NT2/D1 (cell line): ENCODE data around the gene CRACR2A.

Experiments
- DNase-seq: peaks from one replicate; pipeline ENCODE4 v3.0.0-alpha.2; 2011; ENCODE audit warnings: low read depth, low spot score
- H3K27me3 ChIP-seq: 2 replicates; pipeline ENCODE4 v1.6.0; 2011; ENCODE audit warnings: mild to moderate bottlenecking; ENCODE audit not compliant: insufficient read length, insufficient read depth
- H3K36me3 ChIP-seq: 2 replicates; pipeline ENCODE4 v1.6.1; 2011; ENCODE audit warnings: mild to moderate bottlenecking, low read length, mixed read lengths; ENCODE audit not compliant: insufficient read depth, insufficient read length
- H3K4me1 ChIP-seq: 2 replicates; pipeline ENCODE4 v1.5.1; 2011; ENCODE audit not compliant: insufficient read depth, insufficient read length
- H3K4me3 ChIP-seq: 2 replicates; pipeline ENCODE4 v1.5.1; 2011; ENCODE audit warnings: low read depth; ENCODE audit not compliant: insufficient read length
- H3K9ac ChIP-seq: 2 replicates; pipeline ENCODE4 v1.6.0; 2011; ENCODE audit warnings: low read depth; ENCODE audit not compliant: insufficient read length
- H3K9me3 ChIP-seq: 2 replicates; pipeline ENCODE4 v1.5.1; 2011; ENCODE audit warnings: mild to moderate bottlenecking, low read length; ENCODE audit not compliant: insufficient read depth
- SUZ12 ChIP-seq: IDR thresholded peaks from 2 replicates; pipeline ENCODE4 v1.6.1; 2011; ENCODE audit not compliant: insufficient read length, insufficient read depth; ENCODE audit errors: extremely low read depth
- YY1 ChIP-seq: IDR thresholded peaks from 2 replicates; pipeline ENCODE4 v1.6.1; 2011; ENCODE audit not compliant: insufficient read length, insufficient read depth
- ZNF274 ChIP-seq: IDR thresholded peaks from 2 replicates; pipeline ENCODE4 v1.6.1; 2011; ENCODE audit warnings: mild to moderate bottlenecking, low read depth, low read length

CRACR2A gene

DNA sequence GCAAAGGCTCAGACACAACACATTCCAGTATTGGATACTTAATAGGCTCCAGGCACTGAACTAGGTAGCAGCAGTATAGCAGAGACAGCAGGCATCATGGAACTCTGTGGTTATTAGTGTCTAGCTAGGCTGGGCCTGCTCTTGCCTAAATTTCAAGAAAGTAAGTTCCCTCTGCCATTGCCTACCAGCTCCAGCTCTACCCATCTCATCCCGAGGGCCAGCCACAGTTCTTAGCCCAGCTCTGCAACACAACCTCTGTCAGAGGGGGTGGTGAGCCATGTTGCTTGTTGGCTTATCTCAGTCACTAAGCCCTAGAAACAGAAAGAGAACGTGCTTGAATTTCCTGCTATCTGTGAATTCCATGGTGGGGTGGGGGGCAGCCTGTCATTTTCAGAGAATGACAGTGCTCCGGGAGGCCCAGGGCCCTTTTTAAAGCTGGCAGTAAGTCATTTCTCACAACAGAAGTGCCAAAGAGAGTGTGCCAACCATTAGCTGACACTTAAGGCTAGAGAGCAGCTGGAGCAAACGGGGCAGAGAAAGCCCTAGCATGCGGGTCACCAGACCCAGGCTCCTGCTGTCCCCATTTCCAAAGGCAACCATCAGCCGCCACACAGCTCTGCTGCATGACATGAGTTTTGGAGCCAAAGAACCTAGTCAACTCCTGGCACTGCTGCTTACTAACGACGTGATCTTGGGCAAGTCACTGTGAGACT, 156.1 kb downstream of the CRACR2A start:
- no peak overlapping the region for H3K4me3 ChIP-seq
- no peaks in the 10 kb centered on the region for H3K36me3 ChIP-seq
- peaks cover 26% of the 10 kb centered on the region for H3K4me1 ChIP-seq
- H3K27me3 ChIP-seq: no peaks in the 10 kb centered on the region
- no peak overlapping the region for H3K9ac ChIP-seq
- no peaks in the 10 kb centered on the region for H3K9me3 ChIP-seq
- DNase-seq: no peak
- TF ChIP-seq SUZ12 (no peak), YY1 (no peak), ZNF274 (no peak)

DNA sequence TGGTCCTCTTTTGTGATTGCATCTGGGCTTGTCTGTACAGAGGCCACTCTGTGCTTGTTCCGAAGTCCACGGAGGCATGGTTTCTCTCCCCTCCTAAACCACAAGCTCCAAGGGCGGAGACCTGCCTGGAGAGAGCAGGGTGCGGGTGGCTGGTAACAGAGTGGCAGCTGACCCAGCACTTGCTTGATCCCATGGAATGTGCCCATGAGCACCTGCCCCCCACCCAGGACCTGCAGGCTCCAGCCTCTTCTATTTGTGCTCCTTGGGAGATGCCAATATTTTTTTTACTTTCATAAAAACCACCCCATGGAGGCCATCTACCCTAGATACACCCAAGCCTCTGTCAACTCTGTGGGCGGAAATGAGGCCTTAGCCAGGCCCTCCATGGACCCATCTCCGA, 157.2 kb downstream of the CRACR2A start:
- no peaks in the 10 kb centered on the region for H3K36me3 ChIP-seq
- no peak overlapping the region for H3K4me3 ChIP-seq
- H3K9me3 ChIP-seq: no peaks in the 10 kb centered on the region
- no peak for DNase-seq
- H3K27me3 ChIP-seq: no peaks in the 10 kb centered on the region
- peaks cover 19% of the 10 kb centered on the region for H3K4me1 ChIP-seq
- TF ChIP-seq SUZ12: no peak
- H3K9ac ChIP-seq: no peak overlapping the region

DNA sequence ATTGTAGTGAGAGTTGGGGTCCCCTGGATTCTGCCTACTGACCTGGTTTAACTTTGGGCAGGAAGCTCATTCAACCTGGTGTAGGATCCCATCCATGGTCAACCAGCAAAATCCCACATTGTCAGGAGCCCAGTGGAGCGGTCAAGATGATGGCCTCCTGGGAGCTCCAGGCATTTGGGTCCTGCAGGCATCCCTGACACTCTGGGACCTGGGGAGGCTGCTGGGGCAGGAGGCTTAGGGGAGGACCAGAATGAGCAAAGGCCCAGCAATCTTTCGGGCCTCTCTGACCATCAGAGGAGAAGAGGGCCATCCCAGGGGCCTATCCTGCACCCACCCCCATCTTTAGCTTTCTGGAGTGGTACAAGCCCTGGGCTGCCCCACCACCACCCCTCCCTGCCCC, 157.9 kb downstream of the CRACR2A start:
- TF ChIP-seq ZNF274 (no peak), SUZ12 (no peak), YY1 (no peak)
- Histone ChIP-seq H3K4me3 (no peak overlapping the region), H3K9ac (no peak overlapping the region), H3K27me3 (no peaks in the 10 kb centered on the region), H3K36me3 (no peaks in the 10 kb centered on the region), H3K9me3 (no peaks in the 10 kb centered on the region), H3K4me1 (peaks cover 14% of the 10 kb centered on the region)
- no peak for DNase-seq

DNA sequence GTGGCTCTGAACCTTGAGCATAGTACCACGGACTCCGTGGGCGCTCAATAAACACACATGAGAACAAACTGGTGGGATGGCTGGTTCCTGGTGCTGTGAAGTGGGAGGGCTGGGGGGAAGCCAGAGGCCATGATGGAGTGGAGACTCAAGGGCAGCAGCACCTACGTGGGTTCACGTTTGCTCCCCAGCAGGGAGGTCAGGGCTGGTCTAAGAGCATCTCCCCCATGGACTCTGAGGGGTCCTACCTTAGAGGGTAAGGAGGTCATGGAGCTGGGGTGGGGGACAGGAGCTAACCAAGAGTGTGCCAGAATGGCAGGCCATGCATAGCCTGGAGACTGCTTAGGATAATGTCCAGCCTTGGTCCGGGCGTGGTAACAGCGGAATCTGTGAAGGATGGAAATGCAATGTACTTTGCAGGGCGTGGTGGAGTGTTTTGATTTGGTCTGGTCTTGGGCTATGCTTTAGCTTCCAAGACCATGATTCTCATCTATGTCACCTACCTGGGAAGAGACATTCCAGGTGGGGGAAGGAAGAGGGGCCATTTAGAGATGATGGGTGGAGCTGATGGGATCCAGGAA, 158.9 kb downstream of the CRACR2A start:
- no peaks in the 10 kb centered on the region for H3K9me3 ChIP-seq
- H3K9ac ChIP-seq: no peak overlapping the region
- no peaks in the 10 kb centered on the region for H3K36me3 ChIP-seq
- no peak for DNase-seq
- TF ChIP-seq ZNF274 (no peak), YY1 (no peak), SUZ12 (no peak)
- peaks cover 6% of the 10 kb centered on the region for H3K4me1 ChIP-seq
- no peak overlapping the region for H3K4me3 ChIP-seq
- no peaks in the 10 kb centered on the region for H3K27me3 ChIP-seq

- no peak overlapping the region for H3K4me3 ChIP-seq
- no peak overlapping the region for H3K9ac ChIP-seq
- no peaks in the 10 kb centered on the region for H3K36me3 ChIP-seq
- H3K4me1 ChIP-seq: no peaks in the 10 kb centered on the region
- H3K27me3 ChIP-seq: no peaks in the 10 kb centered on the region
- DNase-seq: no peak
- TF ChIP-seq SUZ12: no peak
- TF ChIP-seq ZNF274: no peak
- TF ChIP-seq YY1: no peak
- H3K9me3 ChIP-seq: no peaks in the 10 kb centered on the region
Observed at GRCh38 chr12:3592856-3593625, 159.9 kb downstream of the CRACR2A start.

- TF ChIP-seq ZNF274 (no peak), YY1 (no peak), SUZ12 (no peak)
- H3K9me3 ChIP-seq: no peaks in the 10 kb centered on the region
- H3K27me3 ChIP-seq: no peaks in the 10 kb centered on the region
- no peak overlapping the region for H3K9ac ChIP-seq
- H3K4me3 ChIP-seq: no peak overlapping the region
- no peaks in the 10 kb centered on the region for H3K36me3 ChIP-seq
- DNase-seq: no peak
- peaks cover 3% of the 10 kb centered on the region for H3K4me1 ChIP-seq
Observed at GRCh38 chr12:3589745-3590144, 163.2 kb downstream of the CRACR2A start.

- no peak overlapping the region for H3K4me3 ChIP-seq
- no peak for DNase-seq
- peaks cover 3% of the 10 kb centered on the region for H3K4me1 ChIP-seq
- no peak for TF ChIP-seq YY1
- TF ChIP-seq ZNF274: no peak
- no peak for TF ChIP-seq SUZ12
- no peak overlapping the region for H3K9ac ChIP-seq
- no peaks in the 10 kb centered on the region for H3K27me3 ChIP-seq
- no peaks in the 10 kb centered on the region for H3K9me3 ChIP-seq
- no peaks in the 10 kb centered on the region for H3K36me3 ChIP-seq
Observed at GRCh38 chr12:3587402-3588013, 165.4 kb downstream of the CRACR2A start.
